Chondrocyte (in vitro differentiated cells): ENCODE results near the gene SLC41A1. TPM values are rescaled to one million over a fixed set of nuclear protein-coding genes. Genes with fewer than 3 reads are reported as not detected.

Source experiments
- DNase-seq: peaks from one replicate; pipeline ENCODE4 v3.0.0; 2021; ENCODE audit warnings: mixed read lengths, low spot score
- H3K27ac Mint-ChIP-seq: one replicate; pipeline ENCODE4 v1.8.0; 2021; ENCODE audit warnings: mild to moderate bottlenecking, moderate library complexity, mixed read lengths; ENCODE audit not compliant: unreplicated experiment
- H3K27me3 Mint-ChIP-seq: 2 replicates; pipeline ENCODE4 v1.8.0; 2021; ENCODE audit warnings: low read depth, mixed read lengths
- H3K36me3 Mint-ChIP-seq: 2 replicates; pipeline ENCODE4 v1.8.0; 2021; ENCODE audit warnings: low read depth, mixed read lengths
- H3K4me1 Mint-ChIP-seq: 2 replicates; pipeline ENCODE4 v1.8.0; 2021; ENCODE audit warnings: low read depth, mild to moderate bottlenecking, mixed read lengths
- H3K4me3 Mint-ChIP-seq: one replicate; pipeline ENCODE4 v1.8.0; 2021; ENCODE audit warnings: mild to moderate bottlenecking, moderate library complexity, mixed read lengths; ENCODE audit not compliant: unreplicated experiment
- H3K9me3 Mint-ChIP-seq: 2 replicates; pipeline ENCODE4 v1.8.0; 2021; ENCODE audit warnings: low read depth, mixed read lengths
- total RNA-seq: library from RNA; stranded (reverse); gene quantifications from 3 replicates; pipeline ENCODE4 v1.2.1, GENCODE V29; 2021
- TF ChIP-seq, protein P1 (sequence below): fragments of 200-600 bp; sonication (generic); IDR thresholded peaks from 2 replicates; pipeline ENCODE4 v1.5.0; 2021; ENCODE audit warnings: antibody characterized with exemption, mild to moderate bottlenecking, moderate library complexity

Gene SLC41A1
- total RNA-seq, 1 donor from 2014 or later = 23.5 TPM

DNA sequence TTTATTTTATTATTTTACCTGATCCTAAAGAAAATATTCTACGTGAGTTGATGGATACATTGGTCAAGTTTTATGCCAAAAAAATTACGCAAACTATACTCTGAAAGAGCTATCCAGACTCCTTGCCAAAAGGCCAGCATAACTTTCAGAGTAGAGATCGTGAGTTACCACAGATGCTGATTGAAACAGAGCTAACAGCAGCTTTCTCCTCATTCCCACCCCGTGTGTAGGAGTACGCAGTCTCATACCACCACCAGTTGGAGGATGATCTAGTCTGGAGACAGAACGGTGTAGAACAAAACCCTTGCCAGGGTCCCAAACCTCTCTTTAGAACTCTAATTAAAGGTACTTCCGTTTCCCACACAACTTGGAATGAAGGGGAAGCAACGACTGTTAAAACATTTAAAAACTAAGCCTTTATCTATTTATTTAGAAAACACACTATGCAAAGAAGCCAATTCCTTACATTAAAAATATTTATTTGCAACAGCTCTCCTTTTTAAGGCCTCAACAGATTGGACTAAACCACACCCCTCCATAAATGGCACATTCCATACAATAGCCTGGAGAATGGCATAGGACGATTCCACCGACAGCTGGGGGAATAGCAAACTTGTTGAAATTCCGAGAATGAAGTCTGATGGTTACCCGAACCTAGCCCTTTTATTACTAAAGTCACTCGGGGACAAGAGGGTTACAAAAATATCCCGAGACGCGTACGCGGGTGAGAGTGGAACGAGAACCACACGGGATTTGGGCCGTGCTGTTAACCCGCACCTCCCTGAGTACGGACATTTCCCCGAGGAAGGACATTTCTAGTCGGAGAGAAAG, 64.4 kb downstream of the SLC41A1 start:
- Mint-ChIP-seq H3K4me3 (peak overlapping the region; percentile 90), H3K9me3 (no peaks in the 10 kb centered on the region), H3K27me3 (no peaks in the 10 kb centered on the region), H3K27ac (peak overlapping the region; percentile 97), H3K36me3 (no peaks in the 10 kb centered on the region), H3K4me1 (peaks cover 41% of the 10 kb centered on the region)
- TF ChIP-seq, protein P1, sequence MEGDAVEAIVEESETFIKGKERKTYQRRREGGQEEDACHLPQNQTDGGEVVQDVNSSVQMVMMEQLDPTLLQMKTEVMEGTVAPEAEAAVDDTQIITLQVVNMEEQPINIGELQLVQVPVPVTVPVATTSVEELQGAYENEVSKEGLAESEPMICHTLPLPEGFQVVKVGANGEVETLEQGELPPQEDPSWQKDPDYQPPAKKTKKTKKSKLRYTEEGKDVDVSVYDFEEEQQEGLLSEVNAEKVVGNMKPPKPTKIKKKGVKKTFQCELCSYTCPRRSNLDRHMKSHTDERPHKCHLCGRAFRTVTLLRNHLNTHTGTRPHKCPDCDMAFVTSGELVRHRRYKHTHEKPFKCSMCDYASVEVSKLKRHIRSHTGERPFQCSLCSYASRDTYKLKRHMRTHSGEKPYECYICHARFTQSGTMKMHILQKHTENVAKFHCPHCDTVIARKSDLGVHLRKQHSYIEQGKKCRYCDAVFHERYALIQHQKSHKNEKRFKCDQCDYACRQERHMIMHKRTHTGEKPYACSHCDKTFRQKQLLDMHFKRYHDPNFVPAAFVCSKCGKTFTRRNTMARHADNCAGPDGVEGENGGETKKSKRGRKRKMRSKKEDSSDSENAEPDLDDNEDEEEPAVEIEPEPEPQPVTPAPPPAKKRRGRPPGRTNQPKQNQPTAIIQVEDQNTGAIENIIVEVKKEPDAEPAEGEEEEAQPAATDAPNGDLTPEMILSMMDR = no peak
- no peak for DNase-seq

- Mint-ChIP-seq H3K27me3 (no peaks in the 10 kb centered on the region), H3K9me3 (no peaks in the 10 kb centered on the region), H3K27ac (peak overlapping the region; percentile 63), H3K4me1 (peaks cover 45% of the 10 kb centered on the region), H3K36me3 (no peaks in the 10 kb centered on the region), H3K4me3 (peak overlapping the region; percentile 29)
- DNase-seq = no peak
- TF ChIP-seq, protein P1 = no peak
Measured at GRCh38 chr1:205746757-205747412, 66.1 kb downstream of the SLC41A1 start.

DNA sequence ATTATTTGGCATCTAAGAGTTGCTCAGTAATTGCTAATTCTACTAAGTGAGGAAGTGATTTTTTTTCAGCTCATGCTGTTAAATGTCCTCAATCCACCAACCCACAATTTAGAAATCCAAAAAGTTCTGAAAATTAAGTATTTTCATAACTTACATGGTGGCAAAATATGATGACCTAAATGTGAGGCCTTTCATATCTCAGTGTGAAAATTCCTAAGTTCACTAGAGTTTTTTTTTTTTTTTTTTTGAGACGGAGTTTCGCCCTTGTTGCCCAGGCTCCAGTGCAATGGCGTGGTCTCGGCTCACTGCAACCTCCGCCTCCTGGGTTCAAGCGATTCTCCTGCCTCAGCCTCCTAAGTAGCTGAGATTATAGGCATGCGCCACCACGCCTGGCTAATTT, 68.6 kb downstream of the SLC41A1 start:
- Mint-ChIP-seq H3K27ac (no peak overlapping the region), H3K27me3 (no peaks in the 10 kb centered on the region), H3K9me3 (no peaks in the 10 kb centered on the region), H3K36me3 (no peaks in the 10 kb centered on the region), H3K4me3 (no peak overlapping the region), H3K4me1 (peaks cover 56% of the 10 kb centered on the region)
- DNase-seq = no peak
- TF ChIP-seq, protein P1 = no peak

- TF ChIP-seq, protein P1 = no peak
- H3K27me3 Mint-ChIP-seq = no peaks in the 10 kb centered on the region
- H3K4me3 Mint-ChIP-seq = no peak overlapping the region
- peak overlapping the region; percentile 1 for H3K27ac Mint-ChIP-seq
- H3K36me3 Mint-ChIP-seq = no peaks in the 10 kb centered on the region
- DNase-seq = no peak
- H3K4me1 Mint-ChIP-seq = peaks cover 60% of the 10 kb centered on the region
- no peaks in the 10 kb centered on the region for H3K9me3 Mint-ChIP-seq
Measured at GRCh38 chr1:205743977-205744376, 69.0 kb downstream of the SLC41A1 start.

DNA sequence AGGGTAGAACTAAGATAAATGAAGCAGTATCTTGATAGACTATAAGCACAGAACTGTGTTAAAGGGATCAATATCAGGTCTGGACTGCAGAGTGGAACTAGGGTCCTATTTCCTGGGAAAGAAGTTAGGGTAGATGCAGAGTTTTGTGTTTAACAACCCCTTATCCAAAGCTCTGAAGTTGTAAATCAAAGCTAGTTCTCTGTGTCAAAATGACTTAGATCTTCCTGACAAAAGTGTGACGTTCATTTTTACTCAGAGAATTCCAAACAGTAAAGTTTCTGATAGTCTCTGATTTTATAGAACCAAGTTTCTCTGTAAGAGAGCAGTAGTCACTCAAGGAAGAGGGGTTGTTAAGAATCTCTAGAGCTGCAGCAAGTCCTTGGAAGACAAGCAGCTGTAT, 71.3 kb downstream of the SLC41A1 start:
- peaks cover 52% of the 10 kb centered on the region for H3K4me1 Mint-ChIP-seq
- no peaks in the 10 kb centered on the region for H3K36me3 Mint-ChIP-seq
- H3K27ac Mint-ChIP-seq = no peak overlapping the region
- H3K27me3 Mint-ChIP-seq = no peaks in the 10 kb centered on the region
- TF ChIP-seq, protein P1 = no peak
- H3K9me3 Mint-ChIP-seq = no peaks in the 10 kb centered on the region
- no peak for DNase-seq
- no peak overlapping the region for H3K4me3 Mint-ChIP-seq
